Prostate gland (tissue), 2 donors: ENCODE measurements around the gene MYL12A. TPM values are rescaled to one million over a fixed set of nuclear protein-coding genes. Genes with fewer than 3 reads are reported as not detected.

Experiments used
- DNase-seq: peaks from one replicate; pipeline ENCODE4 v3.0.0-alpha.2; 2019; ENCODE audit warnings: low spot score
- H3K27ac ChIP-seq, 2 donors: fragments of 200-600 bp; sonication (generic); 2 replicates each; pipeline ENCODE4 v1.5.1; 2017 to 2019
- H3K27me3 ChIP-seq: fragments of 200-600 bp; sonication (generic); replicated peaks from 2 replicates; pipeline ENCODE4 v1.5.1; 2019; ENCODE audit not compliant: insufficient read depth
- H3K36me3 ChIP-seq, 2 donors: fragments of 200-600 bp; sonication (generic); 1 replicate in 1 of 2; 2 replicates in 1 of 2; pipeline versions ENCODE4 v1.5.1 to v1.8.1; 2017 to 2019
- H3K4me1 ChIP-seq: fragments of 200-600 bp; sonication (generic); replicated peaks from 2 replicates; pipeline ENCODE4 v1.5.1; 2019
- H3K4me3 ChIP-seq, 2 donors: fragments of 200-600 bp; sonication (generic); 2 replicates each; pipeline ENCODE4 v1.5.1; 2017 to 2019
- H3K9me3 ChIP-seq: fragments of 200-600 bp; sonication (generic); 2 replicates; pipeline ENCODE4 v1.5.1; 2017
- CTCF ChIP-seq, 4 experiments: fragments of 200-600 bp in 2 of 4; fragments of 450-650 bp in 2 of 4; sonication (generic) in 2 of 4; IDR thresholded peaks; 1 replicate in 3 of 4; 2 replicates in 1 of 4; pipeline ENCODE4 v1.5.1; 2016 to 2019; ENCODE audit warnings: antibody characterized with exemption in 4 of 4, mild to moderate bottlenecking in 2 of 4, moderate library complexity in 2 of 4
- POLR2A ChIP-seq: fragments of 450-650 bp; IDR thresholded peaks from one replicate; pipeline ENCODE4 v1.6.1; 2016; ENCODE audit warnings: antibody characterized with exemption, mild to moderate bottlenecking
- POLR2AphosphoS5 ChIP-seq: sonication (generic); formaldehyde crosslinking; IDR thresholded peaks from one replicate; pipeline ENCODE4 v1.6.1; 2017; ENCODE audit warnings: antibody characterized with exemption
- WGBS: methylation state at CpG from one replicate; pipeline ENCODE4 v1.1.5; 2018; 5-methylcytosine and 5-hydroxymethylcytosine counted together
- intact Hi-C: fragments of 100-400 bp; cut with DNase I; formaldehyde crosslinking; loops from one replicate; pipeline ENCODE4 v1.14.2; 2022
- total RNA-seq, 2 donors: library from RNA; depleted of rRNA; stranded (reverse); fragments of >200 nt; gene quantifications; one replicate each; pipeline ENCODE4 v1.1.0, GENCODE V29; 2016

The MYL12A gene
- total RNA-seq, 2 donors from 2014 or later: 245 to 267 TPM

DNA sequence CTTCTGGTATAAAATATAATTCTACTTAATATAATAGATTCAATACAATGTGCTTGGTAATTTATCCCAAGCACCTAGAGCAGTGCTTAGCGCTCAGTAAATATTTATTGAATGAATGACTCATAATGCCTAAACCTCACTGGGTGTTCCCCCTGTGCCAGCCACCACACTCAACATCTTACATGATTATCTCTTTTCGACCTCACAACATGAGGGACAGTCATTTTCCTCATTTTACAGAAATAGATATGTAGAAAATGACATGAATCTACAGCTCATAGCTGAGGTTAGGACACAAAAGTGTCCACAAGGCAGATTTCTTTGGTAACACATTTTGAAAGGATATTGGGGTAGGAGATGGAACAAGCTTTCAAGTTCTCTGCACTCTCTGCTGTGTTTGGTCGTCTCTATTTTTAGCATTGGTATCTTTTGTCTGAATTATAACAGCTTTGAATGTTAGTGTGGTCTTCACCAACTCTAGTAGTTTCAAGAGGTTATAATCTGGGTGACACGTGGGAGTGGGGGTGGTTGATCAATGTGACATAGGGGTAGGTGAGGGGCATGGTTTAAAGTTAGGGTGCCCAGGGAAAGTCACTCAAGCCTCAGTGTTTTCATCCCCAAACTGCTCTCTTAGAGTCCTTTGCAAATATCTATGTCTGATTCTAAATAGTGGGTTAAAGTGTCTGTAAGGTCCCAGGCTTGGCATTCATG, 37.6 kb upstream of the MYL12A start:
- WGBS: 88% methylated on average over 4 of the region's 4 CpGs
- intact Hi-C loops: no loop called here
- Histone ChIP-seq H3K4me1 (no peaks in the 10 kb centered on the region), H3K9me3 (no peaks in the 10 kb centered on the region), H3K27ac (no peak overlapping the region), H3K36me3 (no peaks in the 10 kb centered on the region), H3K27me3 (no peaks in the 10 kb centered on the region), H3K4me3 (no peak overlapping the region)
- no peak for TF ChIP-seq POLR2AphosphoS5
- TF ChIP-seq CTCF (IDR thresholded peaks at IDR 0.05): no peak
- TF ChIP-seq POLR2A: no peak
- DNase-seq: no peak

GRCh38 chr18:3211236-3211992, 36.2 kb upstream of the MYL12A start:
- Histone ChIP-seq H3K27ac (no peak overlapping the region), H3K4me3 (no peak overlapping the region), H3K4me1 (no peaks in the 10 kb centered on the region), H3K36me3 (no peaks in the 10 kb centered on the region), H3K9me3 (no peaks in the 10 kb centered on the region), H3K27me3 (no peaks in the 10 kb centered on the region)
- 60% methylated on average over 5 of the region's 5 CpGs for WGBS
- no peak for DNase-seq
- TF ChIP-seq CTCF (IDR thresholded peaks at IDR 0.05) (no peak), POLR2A (no peak), POLR2AphosphoS5 (no peak)
- intact Hi-C loops: no loop called here

- H3K4me1 ChIP-seq: no peaks in the 10 kb centered on the region
- H3K27ac ChIP-seq: no peak overlapping the region
These were observed 34.9 kb upstream of the MYL12A start for GRCh38 chr18:3212657-3213056.

GRCh38 chr18:3213300-3214059, 34.1 kb upstream of the MYL12A start:
- Histone ChIP-seq H3K4me1 (no peaks in the 10 kb centered on the region), H3K36me3 (no peaks in the 10 kb centered on the region), H3K27me3 (no peaks in the 10 kb centered on the region), H3K27ac (no peak overlapping the region), H3K9me3 (no peaks in the 10 kb centered on the region), H3K4me3 (no peak overlapping the region)
- WGBS: 54% methylated on average over 6 of the region's 6 CpGs
- intact Hi-C loops: no loop called here
- TF ChIP-seq CTCF (IDR thresholded peaks at IDR 0.05) (no peak), POLR2AphosphoS5 (no peak), POLR2A (no peak)
- DNase-seq: no peak

More at GRCh38 chr18:3212657-3213056, 34.9 kb upstream of the MYL12A start:
- Histone ChIP-seq H3K36me3 (no peaks in the 10 kb centered on the region), H3K4me3 (no peak overlapping the region), H3K9me3 (no peaks in the 10 kb centered on the region), H3K27me3 (no peaks in the 10 kb centered on the region)
- intact Hi-C loops: no loop called here
- no peak for TF ChIP-seq CTCF (IDR thresholded peaks at IDR 0.05)
- no peak for TF ChIP-seq POLR2A
- no peak for TF ChIP-seq POLR2AphosphoS5
- WGBS: 57% methylated on average over 4 of the region's 4 CpGs
- no peak for DNase-seq
